Neural cell (in vitro differentiated cells): ENCODE data around the gene IL17D. TPM values are rescaled to one million over a fixed set of nuclear protein-coding genes. Genes with fewer than 3 reads are reported as not detected.

Source experiments
- polyA plus RNA-seq: library from polyadenylated mRNA; depleted of rRNA; stranded (reverse); fragments of >200 nt; gene quantifications from 2 replicates; pipeline ENCODE4 v1.2.3, GENCODE V29; 2014

IL17D gene
- polyA plus RNA-seq, 1 donor from 2014 or later, result 14.5 TPM

Other genes with a start within 250 kb of the IL17D start
- gene CRYL1, start 177.8 kb upstream of the IL17D start, polyA plus RNA-seq, result 10.6 and 13.7 TPM in 2 replicates
- 18.3 and 32.7 TPM in 2 replicates for gene IFT88, start 136.5 kb upstream of the IL17D start, polyA plus RNA-seq
- 4.5 and 8.2 TPM in 2 replicates for gene EEF1AKMT1, start 70.3 kb downstream of the IL17D start, polyA plus RNA-seq
- 12.8 and 13.0 TPM in 2 replicates for gene XPO4, start 199.0 kb downstream of the IL17D start, polyA plus RNA-seq